ENCODE results near the gene WDR83. TPM values are rescaled to one million over a fixed set of nuclear protein-coding genes. Genes with fewer than 3 reads are reported as not detected.

The WDR83 gene
- total RNA-seq, 4 donors from 2014 or later = 2.2 to 8.4 (median 3.7) TPM

- ATAC-seq (no peak), DNase-seq (no peak)
- H3K4me1 ChIP-seq = peaks cover 3 to 9% of the 10 kb centered on the region in 2 donors
- H3K9me3 ChIP-seq = no peaks in the 10 kb centered on the region
- H3K36me3 ChIP-seq = peaks cover 0 to 29% of the 10 kb centered on the region in 2 donors
- in situ Hi-C loops (cut with MboI; ENCODE audit: low sequenced_read_pairs in 4 of 4) = no loop called here
- intact Hi-C loops (cut with DNase I; ENCODE audit: low total_unique reads) = no loop called here
- TF ChIP-seq CTCF (IDR thresholded peaks at IDR 0.05 in 4 of 5, conservative IDR thresholded peaks at IDR 0.05 in 1 of 5) (no peak), POLR2A (IDR thresholded peaks at IDR 0.05) (no peak)
- H3K27me3 ChIP-seq = no peaks in the 10 kb centered on the region
- H3K4me3 ChIP-seq = no peak overlapping the region
- H3K27ac ChIP-seq = no peak overlapping the region
These were observed 14.4 kb upstream of the WDR83 start for GRCh38 chr19:12652219-12652618.

- in situ Hi-C loops (cut with MboI; ENCODE audit: low sequenced_read_pairs in 4 of 4) = no loop called here
- Histone ChIP-seq H3K4me3 (no peak overlapping the region), H3K9me3 (no peaks in the 10 kb centered on the region), H3K27ac (no peak overlapping the region), H3K4me1 (no peaks in the 10 kb centered on the region), H3K27me3 (no peaks in the 10 kb centered on the region), H3K36me3 (peaks cover 0 to 55% of the 10 kb centered on the region in 2 donors)
- no peak for TF ChIP-seq CTCF (IDR thresholded peaks at IDR 0.05 in 4 of 5, conservative IDR thresholded peaks at IDR 0.05 in 1 of 5)
- no peak for TF ChIP-seq POLR2A (IDR thresholded peaks at IDR 0.05)
- DNase-seq (peak in 1 of 2 donors; percentile 4), ATAC-seq (no peak)
- intact Hi-C loops (cut with DNase I; ENCODE audit: low total_unique reads) = no loop called here
These were observed 11.1 kb upstream of the WDR83 start for GRCh38 chr19:12655546-12655945.

- TF ChIP-seq POLR2A (IDR thresholded peaks at IDR 0.05) (no peak), CTCF (IDR thresholded peaks at IDR 0.05 in 4 of 5, conservative IDR thresholded peaks at IDR 0.05 in 1 of 5) (no peak)
- in situ Hi-C loops (cut with MboI; ENCODE audit: low sequenced_read_pairs in 4 of 4) = no loop called here
- no peak for ATAC-seq
These were observed 9.6 kb upstream of the WDR83 start for GRCh38 chr19:12656899-12657571.

GRCh38 chr19:12657966-12658365 lies 8.6 kb upstream of the WDR83 start:
- Histone ChIP-seq H3K4me3 (no peak overlapping the region), H3K27me3 (no peaks in the 10 kb centered on the region), H3K27ac (no peak overlapping the region), H3K36me3 (peaks cover 0 to 76% of the 10 kb centered on the region in 2 donors), H3K9me3 (no peaks in the 10 kb centered on the region), H3K4me1 (no peaks in the 10 kb centered on the region)
- intact Hi-C loops (cut with DNase I; ENCODE audit: low total_unique reads) = no loop called here
- ATAC-seq (no peak), DNase-seq (no peak)
- in situ Hi-C loops (cut with MboI; ENCODE audit: low sequenced_read_pairs in 4 of 4) = no loop called here
- TF ChIP-seq CTCF (IDR thresholded peaks at IDR 0.05 in 4 of 5, conservative IDR thresholded peaks at IDR 0.05 in 1 of 5) = no peak
- no peak for TF ChIP-seq POLR2A (IDR thresholded peaks at IDR 0.05)

More at GRCh38 chr19:12656899-12657571, 9.6 kb upstream of the WDR83 start:
- Histone ChIP-seq H3K4me1 (no peaks in the 10 kb centered on the region), H3K9me3 (no peaks in the 10 kb centered on the region), H3K4me3 (no peak overlapping the region), H3K27ac (no peak overlapping the region), H3K36me3 (peaks cover 0 to 70% of the 10 kb centered on the region in 2 donors), H3K27me3 (no peaks in the 10 kb centered on the region)
- intact Hi-C loops (cut with DNase I; ENCODE audit: low total_unique reads) = no loop called here
- DNase-seq = no peak

Data from gastrocnemius medialis (tissue), 4 donors.